Left ventricle myocardium inferior (tissue), 1 donor: Measurements from ENCODE around the gene FAM120B. TPM values are rescaled to one million over a fixed set of nuclear protein-coding genes. Genes with fewer than 3 reads are reported as not detected.

Experiments used
- DNase-seq: peaks from one replicate; pipeline ENCODE4 v3.0.0-alpha.2; 2020
- H3K27ac ChIP-seq: fragments of 200-600 bp; replicated peaks from 2 replicates; pipeline ENCODE4 v1.8.0; 2021
- H3K27me3 ChIP-seq: fragments of 200-600 bp; 2 replicates; pipeline ENCODE4 v1.8.0; 2021; ENCODE audit warnings: low read depth
- H3K36me3 ChIP-seq: fragments of 200-600 bp; 2 replicates; pipeline ENCODE4 v1.8.0; 2021
- H3K4me1 ChIP-seq: fragments of 200-600 bp; 2 replicates; pipeline ENCODE4 v1.8.0; 2021
- H3K4me3 ChIP-seq: fragments of 200-600 bp; 2 replicates; pipeline ENCODE4 v1.8.0; 2021; ENCODE audit warnings: mild to moderate bottlenecking, moderate library complexity
- H3K9me3 ChIP-seq: fragments of 200-600 bp; replicated peaks from 2 replicates; pipeline ENCODE4 v1.8.0; 2021
- CTCF ChIP-seq: fragments of 200-600 bp; IDR thresholded peaks from 2 replicates; pipeline ENCODE4 v1.8.0; 2021; ENCODE audit warnings: antibody characterized with exemption, mild to moderate bottlenecking, borderline replicate concordance
- intact Hi-C: fragments of 100-400 bp; cut with micrococcal nuclease; formaldehyde crosslinking; loops from one replicate; pipeline ENCODE4 v1.11.0; 2022
- total RNA-seq: library from RNA; stranded (reverse); fragmentation: NEBNext Ultra II Directional; extraction: Animal tissue kit (Norgen Biotek cat#: 25700); gene quantifications from one replicate; pipeline ENCODE4 v1.2.1, GENCODE V29; 2021
- donor health status: DM: no; HTN: yes; CAD: no; lungs with severe emphysema.

The FAM120B gene
- total RNA-seq, 1 donor from 2014 or later, result 20.1 TPM

DNA sequence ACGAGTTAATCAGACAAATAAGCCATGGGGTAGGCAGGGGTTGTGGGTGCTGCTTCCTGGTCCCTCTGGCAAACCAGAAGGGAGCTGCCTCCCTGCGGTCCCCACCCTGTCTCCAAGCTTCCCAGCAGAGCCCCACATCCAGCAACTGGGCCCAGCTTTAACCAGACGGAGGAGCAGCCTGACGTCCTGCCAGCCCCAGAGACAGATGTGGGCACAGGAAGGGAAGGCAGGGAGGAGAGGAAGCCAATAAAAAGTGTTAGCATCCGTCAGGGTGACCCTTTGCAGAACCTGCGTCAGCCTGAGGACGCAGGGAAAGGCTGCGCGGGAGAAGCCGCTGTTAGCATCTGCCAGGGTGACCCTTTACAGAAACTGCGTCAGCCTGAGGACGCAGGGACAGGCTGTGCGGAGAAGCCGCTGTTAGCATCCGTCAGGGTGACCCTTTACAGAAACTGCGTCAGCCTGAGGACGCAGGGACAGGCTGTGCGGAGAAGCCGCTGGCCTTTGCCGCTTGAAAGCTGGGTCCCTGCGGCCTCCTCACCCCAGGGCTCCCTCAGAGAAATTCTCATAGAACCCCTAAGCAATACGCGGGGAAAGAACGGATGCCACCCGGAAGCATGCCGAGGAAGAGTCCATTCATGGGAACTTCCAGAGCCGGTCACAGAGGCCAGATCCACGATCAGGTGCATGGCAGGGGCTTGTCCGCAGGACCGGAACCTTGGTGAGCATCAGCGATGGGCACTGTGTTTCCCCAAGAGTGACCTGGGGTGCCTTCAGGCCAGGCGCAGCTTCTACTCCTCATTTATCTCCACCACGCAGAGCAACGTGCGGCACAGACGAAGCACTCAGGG, 31.6 kb upstream of the FAM120B start:
- Histone ChIP-seq H3K27ac (no peak overlapping the region), H3K27me3 (no peaks in the 10 kb centered on the region), H3K9me3 (no peaks in the 10 kb centered on the region), H3K36me3 (no peaks in the 10 kb centered on the region), H3K4me1 (peaks cover 57% of the 10 kb centered on the region), H3K4me3 (no peak overlapping the region)
- intact Hi-C loops, result no loop called here
- TF ChIP-seq CTCF, result no peak
- no peak for DNase-seq

DNA sequence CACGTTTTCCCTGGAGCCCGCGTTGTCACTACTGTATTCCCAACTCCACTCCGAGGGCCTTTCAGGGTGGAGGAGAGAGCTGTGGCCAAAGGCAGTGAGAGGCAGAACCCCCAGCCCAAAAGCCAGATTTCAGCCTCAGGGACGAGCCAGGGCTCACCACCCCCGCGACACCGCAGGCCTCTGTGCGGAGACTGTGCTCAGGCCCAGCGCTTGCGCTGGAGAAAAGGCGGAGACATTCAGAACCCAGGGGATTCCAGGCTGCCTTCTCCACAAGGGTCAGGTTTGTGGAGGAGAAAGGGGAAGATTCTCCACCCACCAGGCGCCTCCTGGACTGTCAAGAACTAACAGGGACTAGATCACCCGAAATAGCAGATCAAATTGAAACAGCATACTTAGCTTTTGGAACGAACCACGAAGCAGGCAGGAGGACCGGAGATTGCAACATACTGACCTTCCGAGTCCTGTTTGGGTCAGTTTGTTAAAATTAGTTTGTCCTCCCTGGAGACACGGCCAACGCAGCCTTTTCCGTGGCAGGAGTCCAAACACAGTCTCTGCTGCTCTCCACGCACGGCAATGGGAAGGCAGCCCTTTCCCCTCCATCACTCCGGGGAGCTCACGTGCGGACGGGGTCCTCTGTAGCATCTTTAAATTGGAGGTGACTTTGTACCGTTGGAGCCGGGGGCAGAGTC, 30.0 kb upstream of the FAM120B start:
- TF ChIP-seq CTCF, result no peak
- no peaks in the 10 kb centered on the region for H3K9me3 ChIP-seq
- DNase-seq, result peak; percentile 79
- no peaks in the 10 kb centered on the region for H3K27me3 ChIP-seq
- peak overlapping the region; percentile 87 for H3K27ac ChIP-seq
- peaks cover 60% of the 10 kb centered on the region for H3K4me1 ChIP-seq
- H3K4me3 ChIP-seq, result peak overlapping the region; percentile 39
- intact Hi-C loops, result no loop called here
- no peaks in the 10 kb centered on the region for H3K36me3 ChIP-seq

- no peak overlapping the region for H3K4me3 ChIP-seq
- H3K9me3 ChIP-seq, result no peaks in the 10 kb centered on the region
- H3K27ac ChIP-seq, result peak overlapping the region; percentile 87
- intact Hi-C loops, result no loop called here
- H3K36me3 ChIP-seq, result peaks cover 8% of the 10 kb centered on the region
- H3K4me1 ChIP-seq, result peaks cover 60% of the 10 kb centered on the region
- DNase-seq, result no peak
- no peak for TF ChIP-seq CTCF
- no peaks in the 10 kb centered on the region for H3K27me3 ChIP-seq
Measured at GRCh38 chr6:170277893-170278742, 28.4 kb upstream of the FAM120B start.

DNA sequence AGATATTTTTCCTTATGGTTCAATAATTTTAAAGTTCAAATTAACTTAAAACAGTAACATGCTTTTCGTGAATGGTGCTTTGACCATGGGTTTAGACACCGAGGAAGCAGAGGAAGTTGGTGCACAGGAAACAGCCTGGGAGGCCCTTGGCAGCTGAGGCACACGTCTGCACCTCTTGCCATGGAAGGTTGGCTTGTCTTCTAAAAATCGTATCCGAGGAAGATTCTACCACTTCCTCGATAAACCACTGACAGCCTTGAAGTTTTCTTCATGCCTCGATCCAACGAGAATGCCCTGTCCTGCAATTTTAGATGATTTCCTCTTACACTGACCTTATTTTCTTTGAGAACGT, 27.8 kb upstream of the FAM120B start:
- no peak for DNase-seq
- intact Hi-C loops, result no loop called here

More for the DNA sequence above, 27.8 kb upstream of the FAM120B start:
- Histone ChIP-seq H3K4me1 (peaks cover 60% of the 10 kb centered on the region), H3K4me3 (no peak overlapping the region), H3K27me3 (no peaks in the 10 kb centered on the region), H3K27ac (peak overlapping the region; percentile 87), H3K36me3 (peaks cover 14% of the 10 kb centered on the region), H3K9me3 (no peaks in the 10 kb centered on the region)
- no peak for TF ChIP-seq CTCF
